NK-92 (cell line): ENCODE data around the gene IRGC.
"Not testable (repeated sequence)": the region's sequence is repeated elsewhere in the genome, so short reads cannot be mapped to it uniquely, and the experiment has no call there.

ENCODE experiments used
- DNase-seq: peaks from one replicate; lab custom pipeline; 2025; ENCODE audit not compliant: unreplicated experiment; lab: John Stamatoyannopoulos, UW

IRGC gene

DNA sequence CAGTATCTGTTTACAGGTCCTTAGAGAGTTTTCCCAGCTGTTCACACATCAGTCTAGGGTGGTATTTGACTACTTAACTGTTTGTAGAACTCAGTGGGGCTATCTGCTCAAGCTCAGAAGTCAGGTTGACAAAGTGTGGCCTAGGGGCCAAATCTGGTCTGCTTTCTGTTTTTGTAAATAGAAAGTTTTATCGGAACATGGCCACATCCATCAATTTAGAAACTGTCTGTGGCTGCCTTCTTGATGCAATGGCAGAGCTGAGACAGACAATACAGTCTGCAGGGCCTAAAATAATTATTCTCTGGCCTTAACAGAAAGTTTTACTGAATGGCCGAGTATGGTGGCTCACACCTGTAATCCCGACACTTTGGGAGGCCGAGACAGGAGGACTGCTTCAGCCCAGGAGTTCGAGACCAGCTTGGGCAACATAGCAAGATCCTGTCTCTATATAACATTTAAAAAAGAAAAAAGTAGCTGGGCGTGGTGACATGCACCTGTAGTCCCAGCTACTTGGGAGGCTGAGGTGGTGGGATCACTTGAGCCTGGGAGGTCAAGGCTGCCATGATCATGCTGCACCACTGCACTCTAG lies 36.5 kb downstream of the IRGC start:
- DNase-seq, result no peak

DNA sequence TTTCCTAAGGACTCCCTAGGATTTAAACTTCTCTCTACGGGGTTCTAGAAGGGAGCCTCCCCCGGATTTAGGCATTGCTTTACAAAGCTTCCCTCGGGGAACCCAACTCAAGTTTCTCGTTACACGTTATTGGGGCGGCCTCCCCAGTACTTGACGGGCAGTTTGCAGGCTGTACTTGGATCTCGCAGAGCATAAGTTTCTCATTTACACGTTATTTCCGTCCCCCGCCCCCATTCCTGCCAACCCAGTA lies 38.3 kb downstream of the IRGC start:
- no peak for DNase-seq

- peak; percentile 85 for DNase-seq
Observed at GRCh38 chr19:43754503-43755255, 38.8 kb downstream of the IRGC start, which contains the start of gene SMG9. TSS of gene SMG9 (minus strand) at chr19:43754962. CDS start at chr19:43750741, 4,221 bp downstream.

GRCh38 chr19:43755256-43755801 lies 39.5 kb downstream of the IRGC start:
- DNase-seq, result no peak

DNA sequence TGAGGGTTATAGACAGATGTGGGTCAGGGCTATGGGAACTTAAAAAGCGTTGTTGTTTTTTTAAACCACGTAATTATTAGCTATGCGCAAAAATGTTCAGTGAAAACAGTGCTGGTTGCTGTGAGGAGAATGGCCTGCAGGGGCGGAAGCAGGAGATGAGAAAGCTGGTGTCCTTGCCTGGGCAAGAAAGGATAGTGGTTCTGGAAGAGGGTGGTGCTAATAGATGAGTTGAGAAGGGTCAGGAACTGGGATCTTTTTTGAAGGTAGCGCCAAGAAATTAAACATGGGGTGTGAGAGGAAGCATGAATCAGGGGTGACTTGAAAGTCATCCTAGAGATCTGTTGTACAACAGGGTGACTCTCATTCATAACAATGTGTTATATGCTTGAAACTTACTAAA lies 43.6 kb downstream of the IRGC start:
- no peak for DNase-seq

DNA sequence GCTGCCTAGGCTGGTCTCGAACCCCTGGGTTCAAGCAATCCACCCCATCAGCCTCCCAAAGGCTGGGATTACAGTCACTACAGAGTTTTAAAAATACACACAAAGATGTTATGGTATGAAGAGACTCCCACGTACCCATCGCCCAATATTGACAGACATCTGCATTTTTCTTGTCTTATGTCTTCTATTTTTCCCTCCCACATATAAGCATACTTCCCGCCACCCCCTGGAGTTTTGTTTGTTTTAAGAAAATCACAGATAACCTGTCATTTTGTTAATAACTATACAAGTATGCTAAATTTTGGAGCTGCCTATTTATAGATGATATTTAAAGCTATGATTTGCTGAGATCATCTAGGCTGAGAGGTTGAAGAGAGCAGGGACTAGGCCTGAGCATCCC lies 45.1 kb downstream of the IRGC start:
- DNase-seq, result no peak

DNA sequence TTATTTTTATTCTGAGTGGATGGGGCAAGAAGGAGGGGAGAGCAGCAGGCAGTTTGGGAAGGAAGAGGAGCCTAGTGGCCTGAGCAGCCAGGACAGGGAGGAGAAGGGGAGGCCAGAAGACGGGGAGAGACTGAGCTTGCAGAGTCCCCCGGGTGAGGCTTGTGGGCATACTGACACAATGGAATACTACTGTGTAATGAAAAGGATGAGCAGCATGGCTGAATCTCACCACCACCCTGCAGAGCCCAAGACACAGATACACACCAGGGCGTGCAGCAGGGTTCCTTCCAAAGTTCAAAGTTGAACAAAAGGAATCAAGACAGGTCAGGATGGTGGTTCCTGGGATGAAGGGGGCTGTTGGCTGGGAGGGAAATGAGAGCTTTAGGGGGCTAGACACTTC lies 46.9 kb downstream of the IRGC start:
- DNase-seq, result no peak

- DNase-seq, result no peak
Observed at GRCh38 chr19:43763473-43763939, 47.6 kb downstream of the IRGC start.

DNA sequence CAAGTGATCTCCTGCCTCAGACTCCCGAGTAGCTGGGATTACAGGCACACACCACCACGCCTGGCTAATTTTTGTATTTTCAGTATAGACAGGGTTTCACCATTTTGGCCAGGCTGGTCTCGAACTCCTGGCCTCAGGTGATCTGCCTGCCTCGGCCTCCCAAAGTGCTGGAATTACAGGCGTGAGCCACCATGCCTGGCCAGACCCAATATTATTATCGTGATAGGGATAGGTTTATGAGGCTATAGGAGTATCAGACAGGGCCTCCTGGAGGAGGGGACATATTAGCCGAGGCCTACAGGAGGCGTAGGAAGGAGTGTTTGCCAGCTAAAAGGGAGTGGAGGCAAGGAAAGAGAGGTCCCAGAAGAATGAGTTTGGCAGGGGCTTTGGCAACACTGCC lies 48.8 kb downstream of the IRGC start:
- DNase-seq, result not testable (repeated sequence)

DNA sequence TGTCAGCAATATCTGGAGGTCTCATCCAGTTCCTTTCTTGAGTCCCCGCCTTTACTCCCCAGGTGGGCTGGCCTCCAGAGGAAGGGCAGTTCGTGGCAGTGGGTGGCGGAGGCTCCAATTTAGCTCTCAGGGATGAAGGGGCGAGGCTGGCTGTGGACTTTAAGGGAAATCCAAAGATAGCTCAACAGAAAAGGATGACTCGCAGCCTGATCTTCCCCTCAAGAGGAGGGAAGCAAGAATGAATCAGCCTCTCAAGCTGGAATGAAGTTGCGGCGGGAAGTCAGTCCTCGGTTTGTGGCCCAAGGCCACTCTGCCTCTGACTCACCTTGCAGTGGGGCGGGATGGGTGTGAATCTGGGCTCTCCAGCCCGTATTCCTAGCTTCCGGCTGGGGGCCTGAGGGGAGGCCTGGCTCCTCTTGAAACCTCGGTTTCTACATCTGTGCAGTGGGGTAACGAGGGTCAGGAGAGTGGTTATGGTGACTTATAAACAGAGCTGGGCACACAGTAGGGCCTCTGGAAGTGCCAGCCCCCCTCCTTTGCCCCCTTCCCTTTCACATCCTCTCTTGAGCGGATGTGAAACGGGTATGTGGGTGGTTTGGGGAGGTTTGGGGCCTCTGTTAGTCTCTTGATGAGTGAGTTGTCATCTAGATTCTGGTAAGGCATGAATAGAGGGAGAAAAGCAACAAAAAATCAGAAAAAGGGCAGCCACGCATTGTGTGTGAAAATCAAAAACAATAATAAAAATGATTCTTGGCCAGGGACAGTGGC lies 49.4 kb downstream of the IRGC start:
- no peak for DNase-seq

DNA sequence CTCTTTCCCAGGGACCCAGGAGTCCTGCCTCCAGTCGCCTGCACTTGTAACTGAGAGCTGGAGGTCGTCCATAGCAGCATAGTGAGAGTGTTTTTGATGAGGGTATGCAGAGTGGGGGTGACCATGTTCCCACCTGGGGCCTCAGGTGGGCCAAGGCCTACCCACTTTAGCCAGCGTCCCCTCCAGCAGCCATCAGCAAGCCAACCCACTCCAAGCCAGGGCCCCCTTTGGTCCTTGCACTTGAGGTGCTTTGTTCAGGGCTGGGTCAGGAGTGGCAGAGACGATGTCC lies 50.8 kb downstream of the IRGC start:
- no peak for DNase-seq

- DNase-seq, result no peak
Observed at GRCh38 chr19:43767316-43767715, 51.4 kb downstream of the IRGC start.

GRCh38 chr19:43767818-43768217 lies 51.9 kb downstream of the IRGC start:
- DNase-seq, result no peak

- DNase-seq, result no peak
Observed at GRCh38 chr19:43768273-43769050, 52.6 kb downstream of the IRGC start.

GRCh38 chr19:43769256-43769655 lies 53.4 kb downstream of the IRGC start:
- no peak for DNase-seq
